HG03139 (cell line): ENCODE data around the gene ABCD4.

Source experiments
- ATAC-seq: cut with Tn5 transposase; IDR thresholded peaks from one replicate; pipeline ENCODE4 v1.9.1; 2021; ENCODE audit not compliant: unreplicated experiment

The ABCD4 gene

DNA sequence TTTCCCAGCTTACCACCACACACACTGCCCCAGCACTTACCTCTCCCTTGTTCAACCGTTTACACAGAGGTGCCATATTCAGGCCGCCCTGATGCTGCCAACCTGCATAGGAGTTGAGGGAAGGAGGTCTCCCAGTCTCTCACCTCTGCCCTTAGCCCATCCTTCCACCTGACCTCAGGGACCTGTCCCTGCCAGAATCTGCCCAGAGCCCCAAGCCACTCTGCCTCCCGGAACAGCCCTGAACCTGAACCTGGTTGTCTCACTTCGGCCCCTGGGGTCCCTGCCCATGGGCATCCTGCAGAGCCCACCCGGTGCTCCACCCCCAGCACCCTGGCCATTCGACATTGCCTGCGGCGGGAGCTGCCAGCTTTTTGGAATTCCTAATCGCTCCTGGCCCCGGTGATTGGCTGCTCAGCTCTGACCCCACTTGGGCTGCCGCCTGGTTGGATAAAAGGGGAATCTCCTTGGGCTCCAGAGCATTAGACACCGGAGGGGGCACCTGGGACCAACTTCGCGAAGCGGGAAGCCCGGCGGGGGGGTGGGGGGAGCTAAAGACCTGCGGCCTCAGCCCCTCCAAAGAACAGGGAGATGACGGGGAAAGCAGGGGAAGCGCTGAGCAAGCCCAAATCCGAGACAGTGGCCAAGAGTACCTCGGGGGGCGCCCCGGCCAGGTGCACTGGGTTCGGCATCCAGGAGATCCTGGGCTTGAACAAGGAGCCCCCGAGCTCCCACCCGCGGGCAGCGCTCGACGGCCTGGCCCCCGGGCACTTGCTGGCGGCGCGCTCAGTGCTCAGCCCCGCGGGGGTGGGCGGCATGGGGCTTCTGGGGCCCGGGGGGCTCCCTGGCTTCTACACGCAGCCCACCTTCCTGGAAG is 63.5 kb downstream of the ABCD4 start, which contains the start of gene VSX2:
Gene VSX2 (plus strand): TSS at position 476 of the 874 bp plus-strand sequence. CDS start 113 bp downstream, at position 589.
- ATAC-seq, result no peak

- no peak for ATAC-seq
Measured at GRCh38 chr14:74237441-74237840, 65.3 kb downstream of the ABCD4 start.
